CD8-positive, alpha-beta memory T cell (primary cell): ENCODE measurements around the gene KLHL36. TPM values are rescaled to one million over a fixed set of nuclear protein-coding genes. Genes with fewer than 3 reads are reported as not detected.
A peak's percentile ranks its signal among the peaks of the same experiment; 100 is the strongest.
"Not testable (repeated sequence)": the region's sequence is repeated elsewhere in the genome, so short reads cannot be mapped to it uniquely, and the experiment has no call there.

ENCODE experiments used
- CTCF ChIA-PET: fragments of 350-600 bp; sonication (Branson Sonifier 250); formaldehyde crosslinking; loops from one replicate; lab custom pipeline; 2021; ENCODE audit warnings: antibody characterized with exemption; lab: Charles Lee
- POLR2A ChIA-PET: fragments of 350-600 bp; sonication (Branson Sonifier 250); formaldehyde crosslinking; loops from one replicate; lab custom pipeline; 2021; ENCODE audit warnings: antibody characterized with exemption; lab: Charles Lee
- DNase-seq, 5 donors: peaks; one replicate each; pipeline versions ENCODE4 v3.0.0 to v3.0.0-alpha.2; 2020 to 2022; ENCODE audit warnings: mixed read lengths in 1 of 5
- H3K27ac ChIP-seq: one replicate; pipeline ENCODE4 v1.7.0; 2013; ENCODE audit warnings: low read depth, mild to moderate bottlenecking, low read length, moderate library complexity
- H3K27me3 ChIP-seq: 2 replicates; pipeline ENCODE4 v1.7.0; 2013; ENCODE audit warnings: low read length, mild to moderate bottlenecking; ENCODE audit not compliant: insufficient read depth, poor library complexity, severe bottlenecking
- H3K36me3 ChIP-seq: 2 replicates; pipeline ENCODE4 v1.7.0; 2013; ENCODE audit warnings: mild to moderate bottlenecking, low read length, moderate library complexity; ENCODE audit not compliant: insufficient read depth
- H3K4me1 ChIP-seq: 2 replicates; pipeline ENCODE4 v1.7.0; 2013; ENCODE audit warnings: mild to moderate bottlenecking, low read length, moderate library complexity; ENCODE audit not compliant: insufficient read depth
- H3K4me3 ChIP-seq: 2 replicates; pipeline ENCODE4 v1.7.0; 2013; ENCODE audit warnings: mild to moderate bottlenecking, low read length
- H3K9me3 ChIP-seq: 2 replicates; pipeline ENCODE4 v1.7.0; 2013; ENCODE audit warnings: mild to moderate bottlenecking, low read length
- H3K27ac Mint-ChIP-seq, 8 donors: one replicate each; pipeline ENCODE4 v1.8.0; 2020 to 2021; ENCODE audit warnings: mixed read lengths in 8 of 8, mild to moderate bottlenecking in 6 of 8, inconsistent platforms in 3 of 8, moderate library complexity in 3 of 8
- H3K27me3 Mint-ChIP-seq, 2 donors: one replicate each; pipeline ENCODE4 v1.8.0; 2020 to 2021; ENCODE audit warnings: mixed read lengths in 2 of 2, mild to moderate bottlenecking in 1 of 2, moderate library complexity in 1 of 2
- H3K36me3 Mint-ChIP-seq, 3 donors: one replicate each; pipeline ENCODE4 v1.8.0; 2020 to 2021; ENCODE audit warnings: mixed read lengths in 3 of 3, inconsistent platforms in 1 of 3, mild to moderate bottlenecking in 1 of 3
- H3K4me1 Mint-ChIP-seq, 3 donors: one replicate each; pipeline ENCODE4 v1.8.0; 2020 to 2021; ENCODE audit warnings: mixed read lengths in 3 of 3, inconsistent platforms in 1 of 3, mild to moderate bottlenecking in 1 of 3
- H3K4me3 Mint-ChIP-seq, 7 donors: one replicate each; pipeline ENCODE4 v1.8.0; 2020 to 2021; ENCODE audit warnings: mixed read lengths in 7 of 7, mild to moderate bottlenecking in 6 of 7, moderate library complexity in 4 of 7, inconsistent platforms in 2 of 7
- H3K9me3 Mint-ChIP-seq, 5 donors: one replicate each; pipeline ENCODE4 v1.8.0; 2020 to 2022; ENCODE audit warnings: mixed read lengths in 5 of 5, mild to moderate bottlenecking in 3 of 5, moderate library complexity in 2 of 5, inconsistent platforms in 1 of 5
- polyA plus RNA-seq: library from polyadenylated mRNA; unstranded; fragments of 300-500 nt; fragmentation: Illumina TruSeq; gene quantifications from one replicate; pipeline ENCODE4 v1.2.3, GENCODE V29; 2021
- total RNA-seq, 2 experiments: library from RNA; stranded (reverse); gene quantifications; one replicate each; pipeline ENCODE4 v1.2.3, GENCODE V29; 2021

The KLHL36 gene
- total and polyA plus RNA-seq, 3 experiments from 2014 or later = 34.0 to 41.2 (median 39.7) TPM

GRCh38 chr16:84692451-84693214 is 44.3 kb downstream of the KLHL36 start:
- no peaks in the 10 kb centered on the region for H3K4me1 ChIP-seq
- CTCF ChIA-PET = no interaction called here
- no peak for DNase-seq
- POLR2A ChIA-PET = interaction anchor here (0.7 kb wide), 1 partner anchor 491 kb away, joined by 6 read pairs; no protein-coding TSS in a partner anchor
- no peak overlapping the region for H3K4me3 ChIP-seq
- no peaks in the 10 kb centered on the region for H3K9me3 Mint-ChIP-seq
- no peak overlapping the region for H3K27ac ChIP-seq
- H3K4me3 Mint-ChIP-seq = no peak overlapping the region
- H3K27me3 Mint-ChIP-seq = peaks cover 9 to 15% of the 10 kb centered on the region in 2 donors
- H3K36me3 Mint-ChIP-seq = no peaks in the 10 kb centered on the region
- H3K27ac Mint-ChIP-seq = peak overlapping the region in 1 of 8 donors; percentile 46
- H3K4me1 Mint-ChIP-seq = no peaks in the 10 kb centered on the region
- no peaks in the 10 kb centered on the region for H3K27me3 ChIP-seq
- H3K9me3 ChIP-seq = no peaks in the 10 kb centered on the region
- H3K36me3 ChIP-seq = no peaks in the 10 kb centered on the region

GRCh38 chr16:84693869-84694268 is 45.6 kb downstream of the KLHL36 start:
- H3K36me3 Mint-ChIP-seq, H3K4me1 ChIP-seq, H3K27ac ChIP-seq, H3K9me3 ChIP-seq, H3K9me3 Mint-ChIP-seq, H3K4me1 Mint-ChIP-seq, POLR2A ChIA-PET, H3K4me3 Mint-ChIP-seq, H3K27me3 ChIP-seq, H3K27ac Mint-ChIP-seq, H3K4me3 ChIP-seq, DNase-seq, H3K36me3 ChIP-seq: not testable (repeated sequence)
- CTCF ChIA-PET = interaction anchor here (1.5 kb wide), 1 partner anchor 22 kb away, joined by 5 read pairs; no protein-coding TSS in a partner anchor
- peaks cover 3 to 12% of the 10 kb centered on the region in 2 donors for H3K27me3 Mint-ChIP-seq

- Histone ChIP-seq H3K36me3 (no peaks in the 10 kb centered on the region), H3K27ac (no peak overlapping the region), H3K4me1 (no peaks in the 10 kb centered on the region), H3K27me3 (no peaks in the 10 kb centered on the region), H3K4me3 (no peak overlapping the region), H3K9me3 (no peaks in the 10 kb centered on the region)
- Mint-ChIP-seq H3K9me3 (no peaks in the 10 kb centered on the region), H3K4me3 (peak overlapping the region in 1 of 7 donors; percentile 58), H3K27me3 (peaks cover 2 to 5% of the 10 kb centered on the region in 2 donors), H3K27ac (no peak overlapping the region), H3K4me1 (peaks cover 6 to 8% (median 7%) of the 10 kb centered on the region in 3 donors), H3K36me3 (no peaks in the 10 kb centered on the region)
- no peak for DNase-seq
- ChIA-PET POLR2A (no interaction called here), CTCF (interaction anchor here (1.2 to 1.5 kb wide), 2 partner anchors 23 to 30 kb away, joined by 3 to 5 read pairs; no protein-coding TSS in a partner anchor)
Measured at GRCh38 chr16:84694980-84695379, 46.7 kb downstream of the KLHL36 start.

- ChIA-PET POLR2A (no interaction called here), CTCF (interaction anchor here (0.7 to 1.9 kb wide), 2 partner anchors 26 to 105 kb away, joined by 4 to 5 read pairs; no protein-coding TSS in a partner anchor)
- Mint-ChIP-seq H3K27ac (peak overlapping the region in 7 of 8 donors; percentile 29 to 88 (median 81)), H3K9me3 (no peaks in the 10 kb centered on the region), H3K36me3 (peaks cover 0 to 3% (median 0%) of the 10 kb centered on the region in 3 donors), H3K4me3 (peak overlapping the region; percentile 79 to 91 (median 85)), H3K27me3 (peaks cover 0 to 2% of the 10 kb centered on the region in 2 donors), H3K4me1 (peaks cover 35 to 44% (median 42%) of the 10 kb centered on the region in 3 donors)
- H3K36me3 ChIP-seq = peaks cover under 1% of the 10 kb centered on the region
- H3K9me3 ChIP-seq = no peaks in the 10 kb centered on the region
- no peak for DNase-seq
- H3K27me3 ChIP-seq = no peaks in the 10 kb centered on the region
- H3K27ac ChIP-seq = peak overlapping the region; percentile 47
- H3K4me1 ChIP-seq = peaks cover 31% of the 10 kb centered on the region
- peak overlapping the region; percentile 56 for H3K4me3 ChIP-seq
Measured at GRCh38 chr16:84699147-84699711, 50.9 kb downstream of the KLHL36 start.

- peak; percentile 78 to 89 (median 85) for DNase-seq
- Histone ChIP-seq H3K4me3 (peak within 1 kb of the TSS; percentile 74), H3K27me3 (no peaks in the 10 kb centered on the region), H3K27ac (peak within 1 kb of the TSS; percentile 73), H3K9me3 (no peaks in the 10 kb centered on the region), H3K4me1 (peaks cover 37% of the 10 kb centered on the region), H3K36me3 (peaks cover 7% of the 10 kb centered on the region)
- ChIA-PET POLR2A (no interaction called here), CTCF (interaction anchor here (0.9 to 2.3 kb wide), 9 partner anchors 9 to 194 kb away, joined by 3 to 15 read pairs (median 6); no protein-coding TSS in a partner anchor)
- peaks cover 0 to 7% (median 0%) of the 10 kb centered on the region in 3 donors for H3K36me3 Mint-ChIP-seq
- peak within 1 kb of the TSS; percentile 96 to 99 (median 98) for H3K4me3 Mint-ChIP-seq
- peak within 1 kb of the TSS; percentile 91 to 98 (median 96) for H3K27ac Mint-ChIP-seq
- H3K9me3 Mint-ChIP-seq = no peaks in the 10 kb centered on the region
- H3K4me1 Mint-ChIP-seq = peaks cover 41 to 51% (median 48%) of the 10 kb centered on the region in 3 donors
- H3K27me3 Mint-ChIP-seq = peaks cover 0 to 2% of the 10 kb centered on the region in 2 donors
Measured at GRCh38 chr16:84699712-84700445, 51.6 kb downstream of the KLHL36 start, which contains the start of gene USP10. Gene USP10, plus strand, starts transcription at chr16:84700000. Its CDS starts 91 bp downstream, at chr16:84700091.

GRCh38 chr16:84700446-84701300 is 52.4 kb downstream of the KLHL36 start:
- Mint-ChIP-seq H3K4me3 (peak overlapping the region; percentile 96 to 99 (median 98)), H3K27ac (peak overlapping the region; percentile 91 to 98 (median 96)), H3K4me1 (peaks cover 45 to 58% (median 55%) of the 10 kb centered on the region in 3 donors), H3K9me3 (no peaks in the 10 kb centered on the region), H3K36me3 (peaks cover 0 to 10% (median 0%) of the 10 kb centered on the region in 3 donors), H3K27me3 (peaks cover 0 to 2% of the 10 kb centered on the region in 2 donors)
- H3K4me1 ChIP-seq = peaks cover 44% of the 10 kb centered on the region
- peak in 4 of 5 donors; percentile 23 to 63 (median 50) for DNase-seq
- CTCF ChIA-PET = interaction anchor here (0.9 to 2.3 kb wide), 11 partner anchors 9 to 194 kb away, joined by 3 to 15 read pairs (median 5); no protein-coding TSS in a partner anchor
- H3K4me3 ChIP-seq = peak overlapping the region; percentile 74
- H3K27ac ChIP-seq = peak overlapping the region; percentile 73
- peaks cover 7% of the 10 kb centered on the region for H3K36me3 ChIP-seq
- no peaks in the 10 kb centered on the region for H3K27me3 ChIP-seq
- POLR2A ChIA-PET = interaction anchor here (0.9 kb wide), 1 partner anchor 53 kb away, joined by 3 read pairs; the partner anchor contains the start of gene KLHL36
- no peaks in the 10 kb centered on the region for H3K9me3 ChIP-seq

GRCh38 chr16:84703681-84704080 is 55.4 kb downstream of the KLHL36 start:
- Mint-ChIP-seq H3K36me3 (peaks cover 0 to 18% (median under 1%) of the 10 kb centered on the region in 3 donors), H3K4me3 (peak overlapping the region in 2 of 7 donors; percentile 3 to 12), H3K4me1 (peaks cover 64 to 81% (median 79%) of the 10 kb centered on the region in 3 donors), H3K27ac (peak overlapping the region in 1 of 8 donors; percentile 18), H3K27me3 (peaks cover 0 to 2% of the 10 kb centered on the region in 2 donors), H3K9me3 (no peaks in the 10 kb centered on the region)
- DNase-seq = no peak
- Histone ChIP-seq H3K27ac (no peak overlapping the region), H3K4me1 (peaks cover 47% of the 10 kb centered on the region), H3K27me3 (no peaks in the 10 kb centered on the region), H3K36me3 (peaks cover 7% of the 10 kb centered on the region), H3K9me3 (no peaks in the 10 kb centered on the region), H3K4me3 (no peak overlapping the region)
- ChIA-PET POLR2A (no interaction called here), CTCF (interaction anchor here (1.0 to 2.5 kb wide), 4 partner anchors 16 to 32 kb away, joined by 3 to 10 read pairs (median 6); no protein-coding TSS in a partner anchor)
